NK-92 (cell line): ENCODE results near the gene AP1S3.

Source experiments
- DNase-seq: peaks from one replicate; lab custom pipeline; 2025; ENCODE audit not compliant: unreplicated experiment; lab: John Stamatoyannopoulos, UW

AP1S3 gene

DNA sequence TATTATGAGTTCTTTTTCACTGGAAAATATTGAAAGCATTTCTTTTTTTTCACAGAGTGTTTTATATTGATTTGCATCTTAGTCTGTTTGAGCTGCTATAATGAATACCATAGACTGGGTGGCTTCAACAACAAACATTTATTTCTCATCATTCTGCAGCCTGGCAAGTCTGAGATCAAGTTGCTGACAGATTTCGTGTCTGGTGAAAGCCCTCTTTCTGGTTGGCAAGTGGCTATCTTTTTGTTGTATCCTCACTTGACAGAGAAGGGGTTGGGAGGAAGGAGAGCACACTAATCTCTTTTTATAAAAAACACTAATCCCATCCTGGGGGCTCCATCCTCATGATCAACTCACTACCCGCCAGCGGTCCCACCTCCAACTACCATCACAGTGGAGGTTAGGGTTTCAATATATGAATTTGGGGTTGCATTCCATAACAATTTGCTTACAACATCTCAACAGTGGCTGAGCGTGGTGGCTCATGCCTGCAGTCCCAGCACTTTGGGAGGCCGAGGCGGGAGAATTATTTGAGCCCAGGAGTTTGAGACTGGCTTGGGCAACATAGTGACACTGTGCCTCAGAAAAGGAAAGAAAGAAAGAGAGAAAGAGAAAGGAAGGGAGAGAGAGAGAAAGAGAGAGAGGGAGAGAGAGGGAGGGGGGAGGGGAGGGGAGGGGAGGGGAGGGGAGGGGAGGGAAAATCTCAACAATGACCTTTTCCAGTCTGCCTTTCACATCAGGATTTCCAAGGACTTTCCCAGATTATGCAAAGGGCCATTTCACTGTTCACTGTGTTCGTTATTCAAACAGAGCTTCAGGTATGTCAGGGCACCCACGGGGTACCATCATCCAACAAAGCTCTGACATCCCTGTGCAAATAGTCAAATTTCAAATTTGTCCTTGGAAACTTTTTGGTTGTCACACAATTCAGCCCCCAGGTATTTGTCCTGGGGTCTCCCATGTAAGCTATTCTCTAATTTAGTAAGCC is 111.1 kb downstream of the AP1S3 start:
- DNase-seq: no peak

DNA sequence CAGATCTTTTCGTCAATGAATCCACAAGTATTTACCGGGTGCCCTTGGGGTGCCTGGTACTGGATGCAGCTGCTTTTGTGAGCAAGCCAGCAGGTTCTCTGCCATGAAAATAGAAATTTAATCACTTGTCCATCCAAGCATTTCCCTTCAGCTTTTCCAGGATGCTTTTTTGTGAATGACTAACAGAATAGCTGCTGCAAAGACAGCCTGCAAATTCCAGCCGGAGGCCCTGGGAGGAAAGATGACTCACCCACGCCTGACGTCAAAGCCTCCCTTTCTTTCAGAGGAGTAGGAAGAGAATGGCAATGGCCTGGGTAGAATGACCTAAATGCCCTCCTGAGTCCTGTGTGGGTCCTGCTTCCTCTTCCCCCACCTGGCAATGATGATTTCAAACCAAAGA is 111.9 kb downstream of the AP1S3 start:
- no peak for DNase-seq

DNA sequence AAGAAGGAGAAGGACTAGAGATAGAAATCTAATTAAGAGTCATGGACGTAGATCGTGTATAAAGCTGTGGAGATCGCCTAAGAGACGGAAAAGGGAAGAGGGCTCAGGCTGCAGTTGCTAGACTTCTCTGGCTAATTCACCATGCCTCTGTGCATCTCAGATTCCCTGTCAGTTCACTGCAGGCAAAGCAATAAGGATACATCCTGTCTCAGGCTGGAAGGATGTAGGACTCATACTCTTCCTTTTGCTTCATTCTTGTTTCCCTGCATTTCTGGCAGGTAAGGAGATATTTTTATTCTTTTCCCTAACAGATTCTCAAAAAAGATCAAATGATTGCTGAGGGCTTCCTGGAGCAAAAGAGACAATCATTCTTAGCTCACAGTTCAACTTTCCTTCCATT is 112.5 kb downstream of the AP1S3 start:
- no peak for DNase-seq

DNA sequence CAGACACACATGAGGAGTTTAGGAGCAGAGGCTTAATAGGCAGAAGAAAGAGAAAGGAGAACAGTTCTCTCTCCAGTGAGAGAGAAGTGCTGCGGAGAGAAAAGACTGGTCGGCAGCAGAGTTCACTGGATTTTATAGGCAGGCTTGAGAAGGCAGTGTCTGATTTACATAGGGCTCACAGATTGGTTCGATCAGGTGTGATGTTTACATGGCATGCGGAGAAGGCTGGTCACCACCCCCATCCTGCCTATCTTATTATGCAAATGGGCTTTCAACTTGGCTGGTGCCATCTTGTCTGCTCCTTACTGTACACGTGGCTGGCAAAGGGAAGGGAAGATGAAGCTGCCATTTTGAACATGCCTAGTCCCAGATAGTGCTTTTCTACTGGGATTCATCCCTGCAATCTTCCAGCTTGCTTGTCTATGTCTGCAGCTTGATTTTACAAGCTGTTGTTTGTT is 113.4 kb downstream of the AP1S3 start:
- DNase-seq: no peak

DNA sequence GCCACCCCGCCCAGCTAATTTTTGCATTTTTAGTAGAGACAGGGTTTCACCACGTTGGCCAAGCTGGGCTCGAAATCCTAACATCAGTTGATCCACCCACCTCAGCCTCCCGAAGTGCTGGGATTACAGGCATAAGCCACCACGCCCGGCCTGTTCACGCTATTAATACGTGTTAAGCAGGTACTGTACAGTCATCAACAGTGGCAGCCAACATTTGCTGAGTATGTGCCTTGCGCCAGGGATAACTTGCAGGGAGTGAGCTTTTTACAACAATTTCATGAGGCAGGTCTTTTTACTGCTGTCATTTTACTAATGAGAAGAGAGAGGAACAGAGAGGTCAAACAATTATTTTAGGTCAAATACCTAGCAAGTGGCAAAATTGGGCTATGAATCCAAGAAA is 115.2 kb downstream of the AP1S3 start:
- no peak for DNase-seq

DNA sequence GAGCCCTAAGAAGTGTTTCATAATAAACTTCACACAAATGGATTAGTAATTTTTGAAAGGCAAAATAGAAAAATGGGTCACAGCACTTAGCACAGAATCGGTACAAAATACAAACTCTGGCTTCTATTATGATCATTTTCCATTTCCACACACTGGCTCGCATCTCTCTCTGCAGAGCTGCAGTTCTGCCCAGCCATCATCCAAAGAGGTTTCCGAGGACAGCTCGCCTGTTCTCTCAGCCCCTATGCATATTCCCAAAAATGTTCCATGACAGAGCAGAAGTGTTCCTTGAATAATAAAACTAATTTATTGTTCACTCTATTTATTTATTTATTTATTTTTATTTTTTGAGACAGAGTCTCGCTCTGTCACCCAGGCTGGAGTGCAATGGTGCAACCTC is 115.6 kb downstream of the AP1S3 start:
- no peak for DNase-seq

DNA sequence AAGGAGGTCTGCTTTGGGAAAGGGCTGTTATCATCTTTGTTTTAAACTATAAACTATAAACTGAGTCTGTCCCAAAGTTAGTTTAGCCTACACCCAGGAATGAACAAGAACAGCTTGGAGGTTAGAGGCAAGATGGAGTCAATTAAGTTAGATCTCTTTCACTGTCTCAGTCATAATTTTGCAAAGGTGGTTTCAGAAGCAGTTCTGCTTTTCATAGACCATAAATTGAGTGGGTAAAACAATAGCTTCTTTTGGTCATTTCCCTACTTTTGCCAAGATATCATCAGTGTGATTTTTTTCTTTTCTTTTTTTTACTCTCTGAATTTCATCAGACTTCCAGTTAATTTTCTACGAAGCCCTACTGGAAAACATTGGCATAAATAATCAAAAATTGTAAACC is 117.0 kb downstream of the AP1S3 start:
- no peak for DNase-seq

DNA sequence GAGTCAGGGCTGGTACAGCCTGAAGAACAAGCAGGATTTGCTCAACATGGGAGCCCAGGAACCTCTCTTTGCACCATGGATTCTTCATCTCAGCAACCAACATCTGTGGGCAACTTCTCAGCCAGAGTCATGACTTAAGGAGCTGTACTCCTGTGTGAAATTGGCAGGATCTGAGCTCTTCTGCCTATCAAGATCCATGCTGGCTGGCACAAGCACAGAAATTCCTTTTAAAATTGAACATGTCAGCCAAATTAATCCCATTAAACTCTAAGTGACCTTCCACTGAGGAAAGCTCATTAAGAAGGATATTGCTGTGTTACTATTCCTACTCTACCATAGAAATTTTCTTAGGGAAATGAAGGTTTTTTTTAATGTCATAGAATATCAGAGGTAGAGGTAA is 124.7 kb downstream of the AP1S3 start:
- no peak for DNase-seq

DNA sequence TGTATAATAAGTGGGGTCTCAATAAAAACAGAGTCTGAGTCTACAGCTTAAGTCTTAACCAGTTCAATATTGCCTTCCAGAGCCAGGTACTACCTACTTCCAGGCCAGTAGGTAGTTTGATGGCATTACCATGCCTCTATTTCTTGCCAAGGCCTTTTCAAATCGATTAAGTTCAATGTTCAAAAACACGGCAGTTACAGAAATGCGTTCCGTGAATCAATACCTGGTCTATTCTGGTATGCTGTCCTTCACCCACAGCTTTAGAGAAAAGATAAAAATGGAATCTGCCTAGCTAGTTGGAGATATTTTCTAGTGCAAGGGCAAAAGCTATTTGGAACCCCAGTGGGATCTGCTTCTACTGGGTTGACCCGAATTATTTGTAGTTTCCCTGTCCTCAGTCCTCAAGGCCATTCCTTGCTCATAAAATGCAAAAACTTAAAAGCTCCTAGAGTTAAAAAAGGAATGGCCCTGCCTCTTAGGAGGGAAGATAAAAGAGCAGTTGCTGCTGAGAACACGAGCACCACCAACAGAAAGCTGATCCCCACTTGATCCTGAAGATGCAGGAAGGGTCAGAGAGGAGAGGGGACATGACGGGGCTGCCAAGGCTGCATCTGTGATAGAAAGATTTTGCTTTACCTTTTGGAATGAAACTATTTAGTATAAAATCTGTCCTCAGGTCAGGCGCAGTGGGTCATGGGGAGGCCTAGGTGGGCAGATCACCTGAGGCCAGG is 125.6 kb downstream of the AP1S3 start:
- DNase-seq: no peak
